ENCODE measurements around the gene BMP7.
A peak's percentile ranks its signal among the peaks of the same experiment; 100 is the strongest.

Gene BMP7

DNA sequence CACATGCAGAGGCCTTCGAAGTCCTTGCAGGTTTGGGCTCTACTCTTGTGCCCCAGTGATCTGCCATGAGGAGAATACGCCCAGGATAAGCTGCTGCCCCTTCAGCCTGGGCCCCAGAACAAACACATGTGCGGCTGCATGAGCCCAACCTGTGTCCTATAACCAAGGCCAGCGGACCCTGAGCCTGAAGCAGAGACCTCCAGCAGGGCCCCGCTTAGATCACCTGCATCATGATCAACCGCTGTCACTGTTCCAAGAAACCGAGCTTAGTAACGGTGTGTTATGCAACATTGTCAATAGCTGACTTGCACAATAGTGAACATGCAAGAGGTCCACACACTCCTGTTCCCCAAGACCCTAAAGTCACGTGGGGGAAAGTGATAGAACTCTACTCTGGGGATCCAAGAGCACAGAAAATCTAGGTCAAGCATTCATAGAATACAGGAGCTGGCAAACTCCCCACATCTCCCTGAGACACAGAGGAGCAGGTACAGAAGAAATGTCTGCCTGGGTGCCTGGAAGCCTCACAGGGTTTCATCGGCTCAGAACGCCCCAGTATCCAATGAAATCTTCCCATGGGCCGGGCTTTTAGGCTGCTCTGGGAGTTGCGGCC lies 136.2 kb downstream of the BMP7 start:
- DNase-seq = no peak

- DNase-seq = no peak
These were observed 137.1 kb downstream of the BMP7 start for GRCh38 chr20:57129303-57129702.

- DNase-seq = peak in 13 of 51 donors; percentile 7 to 53 (median 19)
These were observed 138.2 kb downstream of the BMP7 start for GRCh38 chr20:57128044-57128757.

- no peak for DNase-seq
These were observed 139.9 kb downstream of the BMP7 start for GRCh38 chr20:57126481-57127092.

- DNase-seq = no peak
These were observed 141.5 kb downstream of the BMP7 start for GRCh38 chr20:57124800-57125517.

- DNase-seq = no peak
These were observed 142.1 kb downstream of the BMP7 start for GRCh38 chr20:57124366-57124765.

GRCh38 chr20:57123504-57123903 lies 142.9 kb downstream of the BMP7 start:
- no peak for DNase-seq

DNA sequence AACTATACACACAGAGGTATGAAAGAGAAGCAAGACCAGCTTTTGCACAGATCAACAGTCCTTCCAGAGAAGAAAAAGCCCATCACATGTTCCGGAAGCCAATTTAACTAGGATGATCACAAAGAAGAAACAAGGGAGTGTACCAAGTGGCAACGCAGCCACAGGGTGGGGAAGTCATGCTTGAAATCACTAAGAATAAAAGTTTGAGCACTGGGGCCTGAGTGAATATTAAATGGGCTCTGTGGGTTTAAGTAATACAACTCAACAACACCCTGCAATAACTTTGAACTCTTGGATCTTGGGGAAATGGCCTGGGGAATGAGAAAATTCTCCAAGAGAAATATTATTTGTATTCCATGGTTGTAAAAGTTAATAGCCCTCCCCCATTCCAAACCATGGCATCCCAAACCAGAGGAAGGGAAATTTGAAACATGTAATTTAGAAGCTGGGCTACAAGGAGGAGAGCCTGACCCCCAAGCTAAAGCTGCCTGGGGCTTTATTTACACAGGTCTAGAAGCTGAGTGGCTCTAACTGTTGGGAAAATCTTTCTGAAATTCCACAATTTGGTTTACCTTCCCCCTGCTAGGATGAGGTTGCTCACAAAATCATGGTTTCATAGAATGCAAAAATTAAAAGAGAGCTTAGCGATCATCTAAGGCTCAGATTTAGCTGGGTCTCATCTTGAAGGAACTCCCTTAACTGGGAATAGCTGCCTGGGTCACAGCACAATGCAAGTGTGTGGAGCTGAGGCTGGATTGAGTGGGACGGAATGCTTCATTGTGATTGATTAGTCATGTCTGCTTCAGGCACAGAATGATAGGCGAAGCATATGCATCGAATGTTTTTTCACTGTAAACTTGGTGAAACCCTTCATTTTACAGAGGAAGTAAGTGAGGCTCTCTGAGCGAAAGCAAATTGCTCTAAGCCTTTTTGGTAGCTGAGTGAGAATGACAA lies 143.6 kb downstream of the BMP7 start:
- DNase-seq = no peak

GRCh38 chr20:57118964-57119363 lies 147.5 kb downstream of the BMP7 start:
- DNase-seq = no peak

All from hypothalamus (tissue), 51 donors.